ENCODE results near the gene POGLUT3.

The POGLUT3 gene, protein sequence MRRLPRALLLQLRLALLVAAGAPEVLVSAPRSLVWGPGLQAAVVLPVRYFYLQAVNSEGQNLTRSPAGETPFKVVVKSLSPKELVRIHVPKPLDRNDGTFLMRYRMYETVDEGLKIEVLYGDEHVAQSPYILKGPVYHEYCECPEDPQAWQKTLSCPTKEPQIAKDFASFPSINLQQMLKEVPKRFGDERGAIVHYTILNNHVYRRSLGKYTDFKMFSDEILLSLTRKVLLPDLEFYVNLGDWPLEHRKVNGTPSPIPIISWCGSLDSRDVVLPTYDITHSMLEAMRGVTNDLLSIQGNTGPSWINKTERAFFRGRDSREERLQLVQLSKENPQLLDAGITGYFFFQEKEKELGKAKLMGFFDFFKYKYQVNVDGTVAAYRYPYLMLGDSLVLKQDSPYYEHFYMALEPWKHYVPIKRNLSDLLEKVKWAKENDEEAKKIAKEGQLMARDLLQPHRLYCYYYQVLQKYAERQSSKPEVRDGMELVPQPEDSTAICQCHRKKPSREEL

DNA sequence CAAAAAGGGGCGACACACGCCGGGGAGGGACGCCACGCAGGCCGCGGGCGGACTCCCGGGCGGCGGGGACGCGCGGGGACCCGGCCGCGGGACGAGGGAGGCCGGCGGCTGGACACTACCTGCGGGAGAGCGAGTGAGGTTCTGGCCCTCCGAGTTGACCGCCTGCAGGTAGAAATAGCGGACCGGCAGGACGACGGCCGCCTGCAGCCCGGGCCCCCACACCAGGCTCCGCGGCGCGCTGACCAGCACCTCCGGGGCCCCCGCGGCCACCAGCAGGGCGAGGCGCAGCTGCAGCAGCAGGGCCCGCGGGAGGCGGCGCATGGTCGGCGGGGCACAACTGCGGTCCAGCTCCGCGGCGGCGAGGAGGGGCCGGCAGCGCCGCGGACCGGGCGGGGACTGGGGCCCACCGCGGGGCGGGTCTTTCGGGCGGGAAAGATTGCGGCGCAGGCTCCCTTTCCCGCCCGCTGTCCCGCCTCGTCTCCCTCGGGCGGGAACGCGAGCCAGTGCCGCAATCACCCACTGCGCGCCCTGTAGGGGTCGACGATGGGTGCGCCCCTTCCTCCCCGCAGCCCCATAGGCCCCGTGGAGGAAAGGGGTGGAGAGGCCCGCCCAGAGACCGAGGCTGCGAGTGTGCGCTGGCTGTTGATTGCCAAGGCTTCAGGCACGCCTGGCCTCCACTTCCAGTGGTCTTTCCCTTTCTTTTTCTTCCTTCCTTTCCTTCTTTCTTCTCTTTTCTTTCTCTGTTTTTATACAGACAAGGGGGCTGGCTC, at the start of gene POGLUT3:
Gene POGLUT3 (minus strand): TSS at position 339 of the 770 bp plus-strand sequence. CDS start 18 bp downstream, at position 321.
- peak in 1 of 2 experiments; percentile 17 for DNase-seq (ENCODE audit: low read depth in 2 of 2)

DNA sequence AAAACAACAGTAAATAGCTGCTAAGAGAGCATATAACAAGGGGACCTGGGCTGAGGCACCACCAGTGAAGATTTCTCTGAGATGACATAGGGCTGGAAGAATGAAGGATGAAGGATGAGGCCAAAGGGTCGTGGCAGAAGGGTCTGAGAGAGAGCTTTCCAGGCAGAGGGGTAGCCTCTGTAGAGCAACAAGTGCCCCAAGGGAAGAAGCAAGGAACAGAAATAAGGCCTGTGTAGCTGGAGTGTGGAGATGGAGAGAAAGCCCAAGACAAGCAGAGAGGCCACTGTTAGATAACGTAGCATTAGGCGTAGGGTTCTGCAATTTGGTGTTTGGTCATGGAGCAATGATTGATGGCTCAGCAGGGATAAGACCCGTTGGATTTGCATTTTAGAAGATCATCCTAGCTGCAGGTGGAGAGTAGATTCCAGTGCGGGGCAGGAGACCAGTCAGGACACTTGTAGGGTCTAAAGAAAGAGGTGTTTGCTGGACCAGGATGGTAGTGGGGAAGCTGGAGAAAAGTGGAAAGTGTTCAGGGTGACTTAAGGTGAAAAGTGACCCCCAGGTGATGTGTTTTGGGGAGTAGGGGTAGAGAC, 47.8 kb upstream of the POGLUT3 start:
- no peak for DNase-seq (ENCODE audit: low read depth in 2 of 2)

DNA sequence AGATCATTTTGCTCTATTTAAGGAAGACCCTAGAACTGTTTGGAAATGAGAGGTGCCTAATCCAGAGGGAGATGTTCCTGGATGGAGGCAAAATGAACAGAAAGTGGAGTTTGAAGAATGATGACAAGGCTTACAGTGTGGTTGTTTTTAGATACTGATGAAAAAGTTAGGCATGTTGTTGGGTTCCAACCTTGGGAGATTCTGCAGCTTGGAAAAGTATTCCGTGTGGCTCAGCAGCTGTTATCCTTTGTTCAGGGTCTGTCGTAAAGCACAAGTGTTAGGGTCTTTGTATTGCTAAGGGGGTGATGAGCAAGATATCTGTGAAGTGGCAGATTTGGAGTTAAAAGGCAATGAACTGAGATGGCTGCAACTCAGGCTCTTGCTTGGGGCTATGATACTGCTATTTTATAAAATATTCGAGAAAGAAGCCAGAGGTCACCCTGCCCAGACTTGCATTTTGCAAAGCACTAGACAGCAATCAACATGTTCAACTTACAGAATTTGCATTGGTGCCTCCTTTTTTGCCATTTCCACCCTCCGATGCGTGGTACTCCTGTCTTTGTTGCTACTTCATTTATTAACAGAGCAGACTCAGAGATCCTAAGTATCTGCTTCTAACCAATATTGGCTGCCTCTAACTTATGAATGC, 45.3 kb upstream of the POGLUT3 start:
- no peak for DNase-seq (ENCODE audit: low read depth in 2 of 2)

DNA sequence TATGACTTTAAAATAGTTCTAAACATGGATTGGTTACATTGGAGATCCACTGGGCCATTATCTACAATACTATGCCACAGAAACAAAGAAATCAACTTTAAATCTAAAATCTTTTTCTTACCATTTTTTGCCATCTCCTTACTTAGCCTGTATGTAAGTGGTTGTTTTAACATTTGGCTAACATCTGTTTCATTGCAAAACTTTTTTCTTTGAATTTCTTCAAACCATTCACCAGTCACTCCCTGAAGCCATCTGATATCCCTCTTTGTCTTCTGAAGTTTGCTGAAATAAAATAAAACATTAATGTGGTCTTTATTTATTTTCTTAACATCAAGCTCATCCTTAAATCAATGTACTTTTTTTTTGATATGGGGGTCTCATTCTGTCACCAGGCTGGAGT, 43.3 kb upstream of the POGLUT3 start:
- DNase-seq (ENCODE audit: low read depth in 2 of 2): no peak

DNA sequence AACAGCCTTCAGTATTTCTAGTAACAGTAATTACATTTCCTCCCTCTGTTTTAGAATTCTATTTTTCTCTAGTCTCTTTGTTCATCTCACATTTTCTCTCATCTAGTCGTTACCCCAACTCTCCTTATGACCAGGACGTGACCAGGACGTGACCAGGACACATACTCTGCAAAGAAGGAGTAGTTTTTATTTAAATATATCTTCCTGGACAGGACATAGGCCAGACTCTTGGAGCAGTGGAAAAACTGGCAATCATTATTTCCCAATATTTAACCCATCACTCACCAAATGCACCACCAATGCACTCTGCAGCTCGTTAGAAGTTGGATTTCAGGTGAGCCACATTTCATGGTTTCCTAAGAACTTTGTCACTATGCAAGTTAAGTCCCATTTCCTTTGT, 40.3 kb upstream of the POGLUT3 start:
- no peak for DNase-seq (ENCODE audit: low read depth in 2 of 2)

DNA sequence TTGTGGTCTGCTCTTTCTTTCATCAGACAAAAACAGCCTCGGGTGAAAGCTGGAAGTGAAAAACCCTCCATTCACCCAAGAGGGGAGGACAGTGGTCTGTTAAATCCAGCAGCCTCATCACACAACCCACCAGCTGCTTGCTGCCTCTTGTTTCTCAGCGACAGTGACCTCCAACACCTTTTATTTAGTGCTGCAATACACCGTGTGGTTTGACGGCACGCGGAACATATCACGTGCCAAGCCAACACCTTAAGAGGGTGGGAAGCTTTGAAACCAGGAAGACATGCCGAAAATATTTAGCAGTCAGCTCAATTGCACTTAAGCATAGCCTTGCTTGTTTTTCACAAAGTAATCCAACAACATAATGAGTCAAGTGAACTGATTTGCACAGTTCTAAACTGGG, 39.8 kb upstream of the POGLUT3 start:
- DNase-seq (ENCODE audit: low read depth in 2 of 2): no peak

DNA sequence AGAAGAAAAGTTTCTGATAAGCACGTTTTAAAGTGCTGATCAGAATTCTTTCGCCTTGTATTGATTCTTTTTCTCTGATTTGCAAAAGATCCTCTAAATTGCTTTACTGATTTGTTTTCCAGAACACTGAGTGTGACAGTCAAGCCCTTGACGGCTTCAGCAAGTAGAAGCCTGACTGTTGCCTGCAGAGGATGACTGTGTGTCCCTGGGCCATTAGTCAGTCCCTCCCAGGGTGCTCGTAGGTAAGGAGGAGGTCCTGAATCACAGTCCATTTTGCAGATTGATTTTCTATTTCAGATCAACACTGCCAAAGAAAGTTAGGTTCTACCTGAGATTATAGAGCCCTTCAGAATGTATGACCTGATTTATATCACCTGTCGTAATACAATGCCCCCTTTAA, 38.6 kb upstream of the POGLUT3 start:
- DNase-seq (ENCODE audit: low read depth in 2 of 2): no peak

DNA sequence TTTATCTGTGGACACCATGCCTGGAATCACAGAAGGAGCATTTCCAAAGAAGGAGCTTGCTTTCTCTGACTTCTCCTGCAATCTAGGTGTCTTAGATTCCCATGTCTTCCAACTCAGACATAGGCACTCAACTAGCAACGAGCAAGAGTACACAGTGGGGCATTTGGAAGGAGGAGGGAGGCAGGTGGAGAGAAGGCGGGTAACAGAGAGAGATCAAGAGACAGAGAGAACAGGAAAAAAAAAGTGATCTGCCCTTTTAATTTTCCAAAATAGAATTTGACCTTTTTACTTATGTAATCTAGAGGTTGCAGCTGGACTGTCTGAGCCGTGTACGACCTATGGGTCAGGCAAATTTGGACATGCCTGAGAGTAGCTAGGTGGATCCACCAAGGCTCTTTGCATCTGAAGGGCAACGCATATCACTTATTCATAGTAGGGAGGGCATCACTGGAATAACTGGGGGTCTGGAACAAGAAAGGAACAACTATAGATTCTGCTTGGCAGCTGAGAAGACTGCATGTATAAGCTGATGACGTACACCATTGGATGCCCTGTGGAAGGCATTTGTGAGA, 37.3 kb upstream of the POGLUT3 start:
- no peak for DNase-seq (ENCODE audit: low read depth in 2 of 2)

DNA sequence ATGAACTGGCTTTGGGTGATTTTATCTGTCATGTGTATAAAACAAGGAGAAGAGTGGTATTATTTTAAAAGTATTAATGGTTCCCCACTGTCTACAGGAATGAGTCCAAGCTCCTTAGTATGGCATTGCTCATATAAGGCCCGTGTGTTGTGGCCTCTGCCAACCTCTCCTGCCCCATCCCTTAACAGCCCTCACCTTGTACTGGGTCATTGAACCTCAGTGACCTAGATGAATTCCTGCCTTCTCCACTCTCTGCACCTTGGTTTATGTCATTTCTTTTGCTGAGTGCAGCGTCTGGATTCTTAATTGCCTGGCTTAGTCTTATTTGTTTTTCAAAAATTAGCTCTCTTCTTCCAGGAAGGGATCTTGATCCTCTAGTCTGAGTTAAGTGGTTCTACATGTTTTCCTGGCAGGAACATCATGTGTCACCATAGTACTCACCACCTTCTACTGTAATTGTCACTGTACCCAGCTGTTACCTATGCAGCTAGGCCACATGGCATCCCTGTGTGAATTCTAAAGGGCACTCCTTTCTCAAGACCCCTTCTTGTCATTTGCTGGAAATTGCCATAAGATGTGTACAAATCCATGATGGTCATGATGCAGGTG, 36.2 kb upstream of the POGLUT3 start:
- DNase-seq (ENCODE audit: low read depth in 2 of 2): no peak

DNA sequence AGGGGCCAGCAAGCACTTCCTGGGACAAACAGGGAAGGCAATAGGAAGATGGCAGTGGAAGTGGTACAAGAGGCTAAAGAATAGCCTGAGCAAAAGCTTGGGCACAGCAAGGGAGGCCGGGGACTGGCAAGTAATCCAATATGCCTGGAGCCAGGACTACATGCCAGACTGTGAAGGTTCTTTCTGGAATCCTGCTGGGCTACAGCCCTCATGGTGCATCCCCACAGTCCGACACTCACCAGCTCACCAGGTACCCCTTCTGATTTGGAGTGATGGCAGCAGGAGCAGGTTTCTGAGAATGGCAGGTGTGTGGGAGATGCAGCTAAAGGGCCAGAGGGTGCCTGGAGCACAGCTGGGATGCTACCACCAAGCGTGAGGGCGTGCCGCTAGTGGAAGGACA, 32.2 kb upstream of the POGLUT3 start:
- no peak for DNase-seq (ENCODE audit: low read depth in 2 of 2)

DNA sequence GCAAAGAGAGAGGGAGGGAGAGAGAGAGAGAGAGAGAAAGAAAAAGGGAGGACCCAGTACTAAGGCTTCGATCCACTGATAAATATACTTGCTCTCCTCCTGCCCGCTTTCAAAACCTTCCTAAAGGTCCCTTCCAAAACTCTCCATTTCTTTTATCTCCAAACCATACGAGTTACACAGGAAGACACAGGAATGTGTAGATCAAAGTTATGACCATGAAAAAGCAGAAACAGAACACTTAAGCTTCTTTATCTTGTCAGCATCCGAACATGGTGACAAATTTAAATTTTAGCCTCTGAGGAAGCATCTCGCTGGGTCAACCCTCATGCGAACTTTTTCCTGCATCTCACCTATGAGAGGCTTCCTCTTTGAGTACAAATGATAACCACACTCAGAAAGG, 29.2 kb upstream of the POGLUT3 start:
- DNase-seq (ENCODE audit: low read depth in 2 of 2): no peak

DNA sequence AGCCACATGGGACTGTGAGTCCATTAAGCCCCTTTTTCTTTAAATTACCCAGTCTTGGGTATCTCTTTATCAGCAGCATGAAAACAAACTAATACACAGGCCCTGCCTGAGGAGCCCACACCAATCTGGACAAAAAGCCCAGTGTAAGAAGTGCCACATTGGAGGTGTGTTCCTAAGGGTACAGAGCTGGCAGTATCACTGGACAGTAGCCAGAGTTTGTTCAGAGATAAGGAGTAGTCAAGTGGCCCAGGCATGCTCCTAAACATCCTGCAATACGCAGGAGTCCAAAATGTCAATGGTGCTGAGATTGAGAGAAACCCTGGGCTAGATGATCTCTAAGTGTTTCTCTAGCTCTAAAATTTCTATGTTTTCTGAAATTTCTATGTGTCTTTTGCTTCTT, 27.0 kb upstream of the POGLUT3 start:
- DNase-seq (ENCODE audit: low read depth in 2 of 2): no peak

DNA sequence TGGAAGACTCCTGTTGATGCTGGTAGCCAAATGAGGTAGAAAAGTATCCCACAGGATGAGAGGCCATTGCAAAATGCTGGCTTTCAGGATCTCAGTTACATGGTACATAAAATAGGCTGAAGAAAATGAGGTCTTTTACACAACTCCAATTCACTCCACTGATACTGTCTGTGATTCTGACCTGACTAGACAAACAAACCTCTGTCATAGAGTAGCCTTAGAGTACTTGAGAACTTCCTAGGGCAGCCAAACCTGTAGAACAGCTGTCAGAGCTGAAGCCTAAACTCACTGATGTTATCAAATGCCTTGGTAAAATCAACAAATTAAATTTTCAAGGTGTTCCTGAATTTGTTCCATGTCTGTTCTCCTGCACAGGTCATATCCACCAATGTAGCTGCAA, 26.2 kb upstream of the POGLUT3 start:
- no peak for DNase-seq (ENCODE audit: low read depth in 2 of 2)

DNA sequence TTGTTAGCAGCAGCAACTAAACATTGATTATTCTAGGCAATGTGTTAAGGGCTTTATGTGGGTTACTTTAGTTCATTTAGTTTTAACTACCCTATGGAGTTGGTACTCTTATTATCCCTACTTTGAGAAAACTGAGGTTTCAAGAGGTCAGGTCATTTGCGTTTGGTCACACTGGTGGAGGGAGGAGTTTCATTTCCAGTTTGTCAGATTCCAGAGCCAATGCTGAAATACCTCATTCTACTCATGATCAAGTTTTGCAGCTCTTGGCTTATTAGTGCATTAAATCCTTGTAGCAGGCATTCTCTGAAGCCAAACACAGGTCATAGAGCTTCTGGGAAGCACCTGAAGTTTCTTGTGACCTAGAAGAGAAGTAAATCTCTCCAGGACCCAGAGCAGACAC, 24.1 kb upstream of the POGLUT3 start:
- DNase-seq (ENCODE audit: low read depth in 2 of 2): no peak

DNA sequence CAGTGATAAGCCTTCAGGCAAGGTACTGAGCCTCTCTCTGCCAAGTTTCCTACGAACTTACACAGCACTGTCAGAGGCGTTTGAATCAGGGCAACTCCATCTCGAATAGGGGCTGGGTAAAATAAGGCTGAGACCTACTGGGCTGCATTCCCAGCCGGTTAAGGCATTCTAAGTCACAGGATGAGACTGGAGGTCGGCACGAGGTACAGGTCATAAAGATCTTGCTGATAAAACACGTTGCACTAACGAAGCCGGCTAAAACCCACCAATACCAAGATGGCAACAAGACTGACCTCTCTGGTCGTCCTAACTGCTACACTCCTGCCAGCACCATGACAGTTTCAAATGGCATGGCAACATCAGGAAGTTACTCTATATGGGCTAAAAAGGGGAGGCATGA, 20.4 kb upstream of the POGLUT3 start:
- DNase-seq (ENCODE audit: low read depth in 2 of 2): no peak

DNA sequence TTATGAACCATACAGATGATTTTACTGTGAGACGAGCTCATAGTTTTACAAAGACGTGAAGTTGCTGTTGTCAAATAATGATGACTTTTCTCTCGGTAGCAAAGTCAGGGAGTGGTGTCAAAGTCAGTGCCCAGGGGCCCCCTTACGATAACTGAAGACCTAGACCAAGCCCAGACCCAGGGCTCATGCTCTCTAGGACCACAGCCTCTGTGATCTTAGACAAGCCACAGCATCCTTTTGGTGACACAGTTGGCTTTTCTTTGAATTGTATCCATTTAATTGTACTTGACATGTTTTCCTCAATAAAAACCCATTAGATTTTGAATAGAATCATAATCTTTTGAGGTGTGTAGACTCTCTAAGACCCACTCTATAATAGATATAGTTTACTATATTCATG, 17.9 kb upstream of the POGLUT3 start:
- DNase-seq (ENCODE audit: low read depth in 2 of 2): no peak

DNA sequence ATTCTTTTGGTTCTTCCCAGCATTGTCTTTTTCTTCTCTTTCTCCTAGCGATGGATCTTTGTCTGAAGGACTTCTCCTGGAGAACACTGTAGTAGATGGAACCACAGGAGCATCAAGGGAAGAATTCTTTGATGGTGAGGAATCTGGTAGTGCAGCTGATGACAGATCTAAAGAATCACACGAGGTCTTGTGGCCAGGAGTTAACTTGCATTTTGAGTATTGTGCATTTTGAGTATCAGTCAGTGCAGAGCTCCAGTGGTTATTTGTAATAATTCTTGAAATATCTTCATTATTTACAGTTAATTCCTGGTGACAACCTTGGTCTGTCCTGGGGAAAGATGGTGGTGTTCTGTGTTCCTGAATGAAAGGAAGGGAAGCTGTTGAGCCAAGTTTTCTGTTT, 14.5 kb upstream of the POGLUT3 start:
- DNase-seq (ENCODE audit: low read depth in 2 of 2): no peak

DNA sequence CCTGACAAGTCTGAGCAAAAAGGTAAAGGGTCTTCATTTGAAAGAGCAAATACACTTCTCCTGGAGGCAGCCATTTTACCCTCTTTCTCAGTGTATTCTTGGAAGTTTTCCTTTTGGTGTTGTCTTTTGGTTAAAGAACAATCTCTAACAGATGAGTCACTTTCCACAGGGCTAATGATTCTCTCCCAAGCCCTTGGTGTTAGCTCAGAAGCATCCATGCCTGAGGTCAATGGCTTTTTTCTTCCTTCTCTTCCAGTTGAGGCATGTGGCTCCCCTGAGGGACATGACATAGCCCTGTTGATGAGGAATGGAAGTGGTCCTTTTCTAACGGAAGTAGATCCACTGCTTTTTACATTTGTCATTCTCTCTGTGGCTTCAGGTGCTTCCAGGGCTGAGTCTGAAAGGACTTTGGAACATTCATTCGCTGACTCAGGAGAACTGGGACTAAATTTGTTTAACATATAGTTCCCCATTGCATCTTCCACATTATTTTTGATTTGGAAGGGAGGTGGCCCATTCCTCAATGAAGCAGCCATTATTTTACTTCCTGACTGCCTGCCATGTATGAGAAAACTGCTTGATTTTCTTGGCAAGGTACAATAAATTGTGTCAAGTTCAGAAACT, 13.8 kb upstream of the POGLUT3 start:
- peak; percentile 34 to 35 for DNase-seq (ENCODE audit: low read depth in 2 of 2)

DNA sequence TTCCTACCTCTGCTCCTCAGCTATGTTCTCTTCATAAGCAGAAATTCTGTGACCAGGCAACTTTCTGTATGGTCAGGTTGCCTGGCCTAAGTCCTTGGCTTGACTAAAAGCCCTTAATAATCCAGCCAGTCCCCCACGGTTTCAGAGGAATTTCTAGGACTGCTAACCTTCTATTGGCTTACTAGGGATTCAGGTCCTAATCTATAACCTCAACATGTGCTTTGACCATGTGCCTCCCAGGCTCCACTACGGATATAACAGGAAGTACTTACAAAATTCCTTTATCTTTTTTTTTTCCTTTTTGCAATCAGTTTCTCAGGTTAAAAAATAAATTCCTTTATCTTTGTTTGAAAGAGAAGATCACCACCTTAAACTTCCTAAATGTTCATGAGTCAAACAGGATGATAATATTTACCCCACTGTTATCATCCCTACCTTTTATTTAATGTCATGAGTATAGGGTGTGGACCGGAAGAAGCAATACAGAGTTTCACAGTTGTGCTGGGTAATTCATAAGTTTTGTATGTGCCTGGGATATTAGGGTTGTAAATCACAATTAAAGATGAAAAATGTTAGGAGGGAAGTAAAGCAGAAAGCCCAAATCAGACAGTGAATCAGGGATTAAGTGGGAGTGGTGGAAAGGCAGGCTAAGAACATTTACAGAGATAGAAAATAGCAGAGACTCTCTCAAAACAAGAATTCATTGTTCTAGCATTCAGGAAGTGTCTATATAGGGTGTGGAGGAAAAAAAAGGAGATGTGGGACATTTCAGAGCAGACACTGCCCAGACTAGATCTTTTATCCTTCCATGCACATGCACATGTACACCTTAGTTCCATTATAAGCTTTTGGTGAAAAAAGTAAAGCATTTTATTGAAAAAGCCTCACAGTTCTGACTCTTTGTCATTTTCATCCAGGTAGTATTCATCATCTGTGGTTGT, 10.7 kb upstream of the POGLUT3 start:
- DNase-seq (ENCODE audit: low read depth in 2 of 2): no peak

DNA sequence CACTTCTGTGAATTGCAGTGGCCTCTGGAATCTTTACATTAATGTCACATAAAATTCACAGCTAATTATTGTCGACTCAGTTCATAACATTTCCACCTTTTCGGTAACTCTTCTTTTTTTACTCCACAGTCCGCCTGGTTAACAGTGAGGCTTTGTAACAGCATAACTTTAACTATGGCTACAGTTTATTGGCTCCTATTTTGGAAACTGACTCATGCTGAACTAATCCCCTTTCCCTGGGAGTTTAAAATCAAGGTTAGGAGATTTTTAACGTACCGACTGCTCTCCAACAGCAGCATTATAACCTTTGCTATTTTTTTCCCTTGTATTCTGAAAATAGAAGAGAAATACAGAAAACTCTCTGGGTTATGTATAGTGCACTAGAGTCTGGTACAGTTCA, 3.2 kb upstream of the POGLUT3 start:
- no peak for DNase-seq (ENCODE audit: low read depth in 2 of 2)

Measured in fibroblast of skin of left biceps (primary cell).